UCSD-AML1 (cell line): Measurements from ENCODE around the gene TMEM63C.
"Not testable (repeated sequence)": the region's sequence is repeated elsewhere in the genome, so short reads cannot be mapped to it uniquely, and the experiment has no call there.

ENCODE experiments used
- DNase-seq: peaks from one replicate; lab custom pipeline; 2025; ENCODE audit not compliant: unreplicated experiment; lab: John Stamatoyannopoulos, UW

Gene TMEM63C

DNA sequence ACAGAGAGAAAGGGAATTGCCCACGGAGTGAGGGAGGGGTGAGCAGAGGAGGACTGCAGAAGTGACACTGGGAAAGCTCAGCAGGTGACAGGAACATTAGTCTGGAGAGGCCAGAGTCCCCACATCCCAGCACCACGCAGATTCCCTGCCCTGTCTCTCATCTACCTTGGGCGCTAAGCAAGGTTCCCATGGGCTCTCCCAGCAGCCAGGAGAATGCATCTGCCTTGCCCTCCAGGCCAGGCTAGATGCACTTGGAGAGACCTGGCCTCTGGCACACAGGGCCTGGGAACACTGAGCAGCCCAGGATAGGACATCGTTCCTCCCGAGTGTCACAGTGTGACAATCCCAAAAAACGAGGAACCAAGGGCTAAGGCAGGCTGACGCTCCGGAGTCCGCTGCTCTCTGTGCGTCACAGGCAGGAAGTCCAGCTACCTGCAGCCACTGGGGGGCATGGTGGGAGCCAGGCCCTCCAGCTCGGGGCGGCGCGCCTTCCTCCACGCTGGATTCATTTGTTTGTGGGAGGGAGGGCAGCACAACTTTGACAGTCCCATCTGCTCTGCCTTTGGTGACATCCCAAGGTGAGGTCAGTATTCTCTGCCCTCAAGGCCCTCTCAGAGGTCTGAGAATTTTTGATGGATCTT is 94.8 kb downstream of the TMEM63C start:
- no peak for DNase-seq

DNA sequence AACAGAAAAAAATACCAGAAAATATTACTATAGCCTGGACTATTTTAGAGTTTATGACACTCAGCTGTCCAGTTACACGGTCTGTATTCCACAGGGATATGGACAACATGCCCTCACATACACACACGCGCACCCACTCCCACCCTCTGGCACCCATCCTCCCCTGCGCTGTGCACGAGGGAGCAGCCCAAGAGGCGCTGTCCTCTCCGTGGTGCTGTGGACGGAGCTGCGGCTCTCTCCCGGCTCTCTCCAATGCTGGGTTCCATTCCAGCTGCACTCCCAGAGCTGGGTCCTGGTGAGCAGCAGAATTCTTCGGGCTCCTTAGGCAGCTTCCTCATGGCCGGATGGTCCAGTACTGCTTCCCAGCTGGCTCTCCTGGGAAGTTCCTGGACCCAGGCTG is 95.4 kb downstream of the TMEM63C start:
- no peak for DNase-seq

DNA sequence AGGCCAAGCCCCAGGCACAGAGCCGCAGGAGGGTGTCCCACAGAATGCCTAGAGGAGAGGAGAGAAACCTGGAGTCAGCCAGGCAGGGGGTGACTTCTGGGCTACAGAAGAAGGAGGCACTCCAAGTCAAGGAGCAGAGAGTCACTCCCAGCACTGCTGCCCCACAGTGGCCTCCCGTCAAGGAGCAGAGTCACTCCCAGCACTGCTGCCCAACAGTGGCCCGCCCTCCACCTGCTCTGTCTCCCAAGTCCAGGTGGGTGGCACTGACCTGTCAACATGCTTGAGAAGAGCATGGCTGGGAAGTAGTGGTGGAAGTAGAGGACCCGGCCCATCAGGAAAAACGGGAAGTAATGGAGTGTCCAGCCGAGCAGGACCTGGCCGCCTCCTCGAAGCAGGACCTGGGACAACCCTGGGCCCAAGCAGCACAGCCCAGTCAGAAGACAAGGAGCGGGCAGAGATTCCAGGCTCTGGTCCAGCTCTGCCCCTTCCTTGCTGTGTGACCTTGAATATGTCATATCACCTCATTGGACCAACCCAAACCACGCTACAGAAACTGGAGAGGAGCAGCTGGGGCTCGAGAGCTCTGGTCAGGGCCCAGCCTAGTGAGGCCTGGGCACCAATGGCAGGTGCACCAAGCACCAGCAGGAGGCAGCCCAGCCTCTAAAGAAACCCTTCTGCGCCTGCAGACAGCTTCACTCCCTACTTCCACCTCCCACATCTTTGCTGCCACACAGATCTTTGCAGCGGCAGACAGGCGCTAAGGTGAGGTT is 97.0 kb downstream of the TMEM63C start:
- DNase-seq, result no peak

DNA sequence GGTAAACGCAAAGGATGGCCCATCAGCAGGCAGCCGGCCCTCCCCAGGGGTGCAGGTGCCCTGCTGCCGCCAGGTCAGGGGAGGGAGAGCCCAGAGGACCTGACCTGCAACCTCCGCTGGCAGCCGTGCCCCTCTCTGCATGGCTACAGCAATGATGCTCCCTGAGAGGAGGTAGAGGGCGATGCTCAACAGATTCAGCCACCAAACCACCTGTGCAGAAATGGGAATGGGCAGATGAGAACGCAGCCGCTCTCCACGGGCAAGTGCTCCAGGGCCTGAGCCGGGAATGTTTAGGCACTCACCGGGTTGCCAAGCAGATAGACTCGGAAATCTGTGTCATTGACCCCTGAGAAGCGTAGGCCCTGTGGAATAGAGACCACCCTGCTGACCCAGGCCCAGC is 98.1 kb downstream of the TMEM63C start:
- DNase-seq, result no peak

DNA sequence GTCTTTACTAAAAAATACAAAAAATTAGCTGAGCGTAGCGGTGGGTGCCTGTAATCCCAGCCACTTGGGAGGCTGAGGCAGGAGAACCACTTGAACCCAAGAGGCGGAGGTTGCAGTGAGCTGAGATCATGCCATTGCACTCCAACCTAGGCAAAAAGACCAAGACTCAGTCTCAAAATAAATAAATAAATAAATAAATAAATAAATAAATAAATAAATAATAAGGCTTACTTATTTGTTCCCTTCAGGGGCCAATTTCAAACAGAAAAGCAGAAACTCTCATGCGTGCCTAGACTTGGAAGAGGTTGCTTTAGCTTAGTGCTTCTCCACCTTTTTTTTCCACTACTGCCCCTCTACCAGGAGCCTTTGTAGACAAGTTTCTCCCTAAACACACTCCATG is 99.3 kb downstream of the TMEM63C start:
- not testable (repeated sequence) for DNase-seq

DNA sequence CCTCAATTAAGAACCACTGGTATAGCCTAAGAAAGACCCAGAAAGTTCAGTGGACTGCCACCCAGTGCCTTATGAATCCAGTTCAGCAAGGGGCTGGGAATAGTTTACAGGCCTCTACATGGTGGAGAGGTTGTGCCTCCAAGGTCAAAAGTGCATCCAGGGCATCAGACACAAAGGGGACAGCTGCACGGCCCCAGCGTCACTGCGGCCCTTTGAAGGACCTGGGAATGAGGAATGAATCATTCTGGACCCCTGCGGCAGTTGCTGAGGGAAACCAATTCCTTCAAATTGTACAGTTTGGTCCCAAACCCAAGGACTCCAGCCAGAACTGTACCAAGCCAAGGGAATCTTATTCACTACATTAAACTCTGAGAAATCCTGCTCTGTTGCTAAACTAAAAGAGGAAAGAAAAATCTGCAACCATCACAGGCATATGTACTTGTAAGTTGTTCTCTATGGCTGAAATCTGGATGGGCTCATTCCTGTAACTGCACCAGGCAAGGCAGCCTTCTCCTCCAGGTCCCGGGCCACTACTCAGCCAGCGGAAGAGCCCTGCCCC is 100.3 kb downstream of the TMEM63C start:
- DNase-seq, result no peak

DNA sequence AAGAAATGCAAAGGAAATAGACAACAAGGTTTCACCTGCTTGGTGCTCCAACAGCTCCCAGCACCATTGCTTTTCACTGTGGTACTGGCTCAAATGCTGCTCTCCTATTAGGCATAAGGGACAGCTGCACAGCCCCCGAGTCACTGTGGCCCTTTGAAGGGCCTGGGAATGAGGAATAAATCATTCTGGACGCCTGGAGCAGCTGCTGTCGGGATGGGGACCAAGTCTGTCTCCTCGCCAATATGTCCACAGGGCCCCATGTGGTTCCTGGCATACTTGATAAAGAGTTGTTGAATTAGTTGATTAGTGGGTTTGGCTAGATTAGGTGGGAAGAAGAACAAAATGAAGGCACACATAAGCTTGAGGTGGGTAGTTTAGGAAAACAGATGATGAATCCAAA is 102.5 kb downstream of the TMEM63C start:
- DNase-seq, result no peak

DNA sequence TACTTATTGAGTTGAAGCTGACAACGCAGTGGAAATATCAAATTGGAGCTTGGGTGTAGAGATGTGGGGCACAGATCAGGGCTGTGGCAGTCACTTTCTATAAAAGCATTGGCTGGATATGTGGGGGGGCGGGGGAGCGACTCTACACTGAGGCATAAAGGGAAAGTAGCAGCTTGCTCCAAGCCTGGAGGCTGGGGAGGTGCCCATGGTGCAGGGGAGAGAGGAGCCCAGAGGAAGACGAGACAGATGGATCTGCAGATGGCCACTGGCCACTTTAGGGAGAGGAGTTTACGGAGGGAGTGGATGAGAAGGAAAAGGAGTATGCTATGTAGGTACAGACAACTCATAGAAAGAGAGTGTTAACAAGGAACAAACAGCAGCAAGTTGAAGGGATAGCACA is 102.9 kb downstream of the TMEM63C start:
- no peak for DNase-seq

DNA sequence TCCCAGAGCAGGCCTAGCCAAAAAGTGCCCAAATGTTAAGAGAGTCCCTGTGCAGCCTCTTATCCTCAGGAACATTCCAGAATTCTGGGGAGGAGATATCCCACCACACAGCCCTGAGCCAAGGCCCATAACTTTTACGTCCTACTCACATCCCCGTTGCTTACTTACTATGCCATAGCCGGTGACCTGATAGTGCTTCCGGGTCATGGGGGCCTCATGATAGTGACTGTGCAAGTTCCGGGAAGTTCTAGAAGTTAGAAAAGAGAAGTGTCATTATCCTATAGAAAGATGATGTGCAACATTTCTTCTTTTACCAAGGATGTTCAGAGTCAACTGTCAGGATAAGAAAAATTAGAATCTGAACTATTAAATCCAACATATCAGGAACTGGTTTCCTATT is 105.0 kb downstream of the TMEM63C start:
- no peak for DNase-seq

DNA sequence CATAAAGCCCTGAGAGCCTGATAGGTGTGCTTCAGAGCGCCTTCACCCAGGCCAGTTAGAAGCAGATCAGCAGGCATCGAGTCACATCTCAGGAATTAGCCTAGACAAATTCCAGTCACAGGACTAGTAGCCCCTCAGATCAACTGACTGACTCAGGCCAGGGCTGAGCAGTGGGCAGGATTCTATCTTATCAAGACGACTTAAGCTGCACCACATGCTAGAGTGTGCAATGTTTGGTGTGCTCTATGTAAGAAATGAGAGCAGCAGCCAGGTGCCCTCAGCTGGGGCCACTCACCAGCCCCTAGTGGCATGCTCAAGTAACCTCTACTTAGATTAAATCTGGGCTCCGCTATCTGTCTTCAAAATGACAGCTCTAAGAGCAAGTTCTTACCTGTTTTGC is 109.1 kb downstream of the TMEM63C start:
- no peak for DNase-seq

DNA sequence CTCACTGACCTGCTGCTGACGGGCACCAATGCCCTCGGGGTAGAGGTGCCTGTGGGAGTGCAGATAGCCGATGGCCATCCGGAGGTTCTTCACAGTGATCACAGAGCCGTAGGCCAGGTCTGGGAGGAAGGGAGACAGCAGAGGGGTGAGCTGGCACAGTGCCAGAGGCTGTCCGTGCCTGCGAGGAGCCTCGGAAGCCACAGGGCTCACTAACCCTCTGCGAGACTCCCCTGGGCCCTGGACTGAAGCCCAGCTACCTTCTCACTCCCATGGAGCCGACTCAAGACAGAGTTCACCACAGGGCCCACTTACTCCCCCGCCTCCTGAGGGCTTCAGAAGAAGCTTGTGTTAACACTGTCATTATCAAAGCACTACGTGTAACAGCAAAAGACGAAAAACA is 114.6 kb downstream of the TMEM63C start:
- no peak for DNase-seq

DNA sequence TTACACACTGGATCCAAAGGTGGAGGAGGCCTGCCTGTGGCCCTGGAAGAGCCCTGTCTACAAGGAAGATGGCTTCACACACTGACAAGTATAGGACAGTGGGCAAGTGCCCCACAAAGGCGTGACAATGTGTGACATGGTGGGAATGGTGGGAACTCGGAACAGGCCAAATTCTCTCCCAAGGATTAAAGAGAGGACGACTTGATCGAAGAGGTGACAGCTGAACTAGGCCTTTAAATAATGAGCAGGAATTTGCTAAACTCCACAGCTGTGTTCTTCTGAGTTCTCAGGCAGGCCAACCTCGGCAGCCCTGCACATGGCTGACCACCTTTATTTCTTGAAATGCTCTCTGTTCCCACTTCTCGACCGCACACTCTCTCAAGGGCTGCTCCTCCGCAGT is 115.3 kb downstream of the TMEM63C start:
- DNase-seq, result no peak

DNA sequence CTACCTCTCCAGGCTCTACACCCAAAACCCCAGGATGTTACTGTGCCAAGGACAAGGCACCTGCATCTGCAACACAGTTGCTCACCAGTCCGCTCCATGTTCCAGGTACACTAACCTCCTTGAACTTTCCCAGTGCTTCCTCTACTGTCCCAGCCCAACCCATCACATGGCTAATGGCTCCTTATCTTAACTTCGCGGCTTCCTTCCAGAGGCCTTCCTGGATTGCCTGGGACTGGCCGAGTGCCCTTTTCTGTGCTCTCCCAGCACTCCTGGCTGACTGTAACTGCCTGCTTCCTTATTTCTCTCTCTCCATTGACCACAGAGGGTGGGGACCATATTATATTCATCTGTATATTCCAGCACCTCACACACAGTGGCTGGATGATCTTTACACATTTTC is 118.2 kb downstream of the TMEM63C start:
- no peak for DNase-seq

DNA sequence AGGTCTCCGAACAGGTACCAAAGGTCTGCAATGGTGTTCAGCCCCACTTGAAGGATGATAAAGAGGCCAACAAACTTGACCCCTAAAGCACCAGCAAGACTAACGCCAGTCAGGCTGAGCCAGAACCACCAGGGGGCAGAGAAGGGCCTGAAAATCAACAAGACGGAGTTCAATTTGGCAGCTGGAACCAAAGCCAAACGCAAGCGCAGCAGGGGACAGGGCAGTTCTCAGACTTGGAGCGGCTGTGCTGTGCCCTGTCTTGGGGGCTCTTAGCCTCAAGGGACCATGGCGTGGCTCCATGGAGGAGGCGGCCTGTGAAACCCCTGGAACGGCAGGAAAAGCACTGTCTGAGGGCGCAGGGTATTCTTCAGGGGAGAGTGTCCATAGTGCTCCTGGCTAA is 119.5 kb downstream of the TMEM63C start:
- peak; percentile 67 for DNase-seq

DNA sequence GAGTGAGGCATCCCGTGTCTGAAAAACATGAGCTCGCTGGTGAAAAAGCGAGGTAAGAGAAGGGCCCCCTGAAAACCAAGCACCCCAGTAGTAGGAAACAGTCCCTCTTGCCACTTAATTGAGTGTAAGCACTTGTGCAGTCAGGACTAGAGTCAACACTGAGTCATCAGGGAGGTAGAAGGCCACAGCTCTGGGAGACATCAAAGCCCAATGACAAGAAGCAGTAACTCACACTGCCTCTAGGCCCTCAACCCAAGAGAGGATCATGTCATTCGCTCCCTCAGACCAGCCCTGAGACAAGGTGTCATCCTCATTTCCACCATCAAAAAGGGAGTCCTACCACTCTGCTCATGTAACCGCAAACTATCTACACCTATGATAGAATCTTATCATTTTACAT is 121.3 kb downstream of the TMEM63C start:
- DNase-seq, result no peak

DNA sequence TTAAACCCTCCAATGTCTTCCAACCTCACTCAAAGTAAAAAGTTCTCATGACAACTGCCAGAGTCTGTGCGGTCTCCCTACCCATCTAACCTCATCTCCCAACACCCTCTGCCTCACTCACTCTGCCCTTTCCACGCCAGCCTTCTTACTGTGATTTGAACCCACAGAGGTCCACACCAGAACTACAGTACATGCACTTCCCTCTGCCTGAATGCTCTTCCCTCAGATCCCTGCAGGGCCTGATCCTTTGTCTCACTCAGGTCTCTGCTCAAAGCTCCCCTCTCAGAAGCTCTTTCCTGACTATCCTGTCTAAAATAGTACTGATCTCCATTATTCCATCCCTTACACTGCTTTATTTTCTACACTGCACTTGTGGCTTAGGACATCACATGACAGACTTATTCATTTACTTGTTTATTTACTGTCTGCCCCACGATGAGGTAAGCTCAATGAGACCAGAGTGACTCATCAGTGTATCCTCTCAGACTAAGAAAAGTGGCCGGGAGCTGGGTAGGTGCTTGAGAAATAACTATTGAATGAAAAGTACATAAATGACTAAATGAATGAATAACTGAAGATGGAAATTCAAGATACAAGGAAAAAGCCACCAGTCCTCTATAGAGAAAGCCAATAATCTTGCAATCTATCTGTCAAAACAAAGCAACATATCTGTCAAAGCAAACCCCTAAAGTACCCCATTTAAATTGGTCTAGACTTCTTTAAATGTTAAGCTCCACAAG is 122.0 kb downstream of the TMEM63C start:
- no peak for DNase-seq

DNA sequence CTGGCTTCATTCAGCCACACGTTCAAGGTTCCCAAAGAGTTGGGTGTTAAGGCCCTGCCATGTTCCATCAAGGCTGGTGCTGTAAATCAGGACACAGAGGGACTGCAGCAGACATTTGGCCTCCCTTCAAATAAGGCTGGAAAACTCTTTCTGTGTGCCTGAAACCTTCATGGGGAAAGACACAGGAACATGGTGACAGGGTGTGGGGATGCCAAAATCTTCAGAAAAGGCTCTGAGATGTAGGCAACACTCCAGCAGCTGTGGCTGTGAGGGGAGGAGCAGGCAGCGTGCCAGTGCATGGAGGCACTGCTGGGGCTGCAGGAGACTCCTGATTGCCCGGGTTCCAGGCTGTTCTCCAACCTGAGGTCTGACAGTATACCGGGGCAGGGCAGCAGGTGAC is 124.1 kb downstream of the TMEM63C start:
- no peak for DNase-seq

DNA sequence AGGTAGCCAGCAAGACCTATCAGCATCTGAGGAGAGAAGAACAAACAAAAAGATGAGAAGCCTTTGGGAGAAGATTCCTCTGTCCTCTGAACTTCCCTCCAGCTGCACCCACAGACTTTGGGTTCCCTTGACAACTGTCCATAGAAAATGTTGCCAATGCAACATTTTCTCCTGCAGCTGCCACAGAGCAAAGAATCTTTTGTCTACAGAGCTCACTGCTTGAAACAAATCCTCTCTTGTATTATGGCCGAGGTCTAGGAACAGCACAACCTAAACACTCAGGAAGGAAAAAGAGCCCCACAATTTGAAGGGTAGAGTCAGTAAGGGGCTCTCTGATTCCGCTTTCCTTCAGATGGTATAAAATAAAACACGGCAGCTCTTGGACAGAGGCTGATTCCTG is 124.8 kb downstream of the TMEM63C start:
- DNase-seq, result no peak

DNA sequence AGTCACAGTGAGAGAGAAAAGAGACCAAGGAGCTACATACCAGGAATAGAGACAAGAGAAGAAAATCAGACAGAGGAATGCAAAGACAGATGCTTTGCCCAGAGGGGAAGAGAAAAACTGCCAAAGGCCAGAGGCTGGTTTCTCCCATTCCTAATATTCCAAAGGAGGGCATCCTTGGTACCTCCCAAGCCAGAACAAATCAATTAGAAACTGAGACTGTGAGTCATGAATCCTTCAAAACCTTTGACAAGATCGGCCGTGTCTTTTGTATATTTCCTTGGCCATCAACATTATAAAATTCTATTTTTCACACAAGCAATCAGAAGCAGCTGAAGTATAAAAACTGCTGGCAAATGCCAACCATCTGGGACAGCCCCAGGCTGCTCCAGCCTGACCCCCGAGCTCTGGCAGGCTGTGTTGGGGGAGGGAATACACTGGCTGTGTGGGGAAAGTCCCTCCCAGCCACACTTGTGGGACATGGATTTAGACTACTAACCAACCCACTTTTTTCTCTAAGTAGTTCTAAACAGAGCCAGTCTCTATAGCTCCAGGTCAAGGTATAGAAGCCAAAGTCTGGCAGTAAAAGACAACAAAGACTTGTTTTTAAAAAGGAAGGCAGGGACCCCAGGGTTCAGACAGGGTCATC is 125.4 kb downstream of the TMEM63C start:
- no peak for DNase-seq
